IPS-15b (cell line): ENCODE measurements around the gene KLRB1.
A peak's percentile ranks its signal among the peaks of the same experiment; 100 is the strongest.
"Not testable (repeated sequence)": the region's sequence is repeated elsewhere in the genome, so short reads cannot be mapped to it uniquely, and the experiment has no call there.

ENCODE experiments used
- H3K27me3 ChIP-seq: one replicate; pipeline ENCODE4 v1.6.1; 2013; ENCODE audit warnings: low read length; ENCODE audit not compliant: control insufficient read depth, insufficient read depth
- H3K36me3 ChIP-seq: one replicate; pipeline ENCODE4 v1.6.1; 2013; ENCODE audit warnings: low read length; ENCODE audit not compliant: control insufficient read depth, insufficient read depth
- H3K4me1 ChIP-seq: one replicate; pipeline ENCODE4 v1.6.1; 2013; ENCODE audit warnings: mild to moderate bottlenecking, low read length; ENCODE audit not compliant: control insufficient read depth, insufficient read depth
- H3K4me3 ChIP-seq: one replicate; pipeline ENCODE4 v1.5.1; 2013; ENCODE audit warnings: low read depth, low read length
- H3K9ac ChIP-seq: one replicate; pipeline ENCODE4 v1.6.1; 2013; ENCODE audit warnings: low read depth, mild to moderate bottlenecking, low read length
- H3K9me3 ChIP-seq: one replicate; pipeline ENCODE4 v1.6.1; 2013; ENCODE audit warnings: mild to moderate bottlenecking, low read length; ENCODE audit not compliant: control insufficient read depth, insufficient read depth

The KLRB1 gene

GRCh38 chr12:9607716-9608115 lies at the start of gene KLRB1:
Gene KLRB1 (minus strand): TSS chr12:9607916. CDS start chr12:9607839, 77 bp downstream.
- Histone ChIP-seq H3K4me3 (no peak within 1 kb of the TSS), H3K4me1 (no peaks in the 10 kb centered on the region), H3K27me3 (no peaks in the 10 kb centered on the region), H3K36me3 (no peaks in the 10 kb centered on the region), H3K9me3 (peaks cover 5% of the 10 kb centered on the region), H3K9ac (no peak within 1 kb of the TSS)

- Histone ChIP-seq H3K4me1 (peaks cover 7% of the 10 kb centered on the region), H3K27me3 (no peaks in the 10 kb centered on the region), H3K9ac (no peak overlapping the region), H3K36me3 (peaks cover 3% of the 10 kb centered on the region), H3K9me3 (no peaks in the 10 kb centered on the region), H3K4me3 (no peak overlapping the region)
These were observed 43.6 kb upstream of the KLRB1 start for GRCh38 chr12:9651265-9651729.

- Histone ChIP-seq H3K4me1 (peaks cover 7% of the 10 kb centered on the region), H3K4me3 (peak overlapping the region; percentile 14), H3K9ac (no peak overlapping the region), H3K9me3 (no peaks in the 10 kb centered on the region), H3K36me3 (peaks cover 3% of the 10 kb centered on the region), H3K27me3 (no peaks in the 10 kb centered on the region)
These were observed 42.4 kb upstream of the KLRB1 start for GRCh38 chr12:9650151-9650576.

GRCh38 chr12:9649532-9649940 lies 41.8 kb upstream of the KLRB1 start:
- Histone ChIP-seq H3K4me1 (peaks cover 7% of the 10 kb centered on the region), H3K36me3 (no peaks in the 10 kb centered on the region), H3K9ac (no peak overlapping the region), H3K9me3 (no peaks in the 10 kb centered on the region), H3K4me3 (peak overlapping the region; percentile 87), H3K27me3 (no peaks in the 10 kb centered on the region)

- Histone ChIP-seq H3K36me3 (no peaks in the 10 kb centered on the region), H3K9me3 (no peaks in the 10 kb centered on the region), H3K27me3 (no peaks in the 10 kb centered on the region), H3K9ac (peak overlapping the region; percentile 87), H3K4me1 (peaks cover 7% of the 10 kb centered on the region), H3K4me3 (peak overlapping the region; percentile 87)
These were observed 41.2 kb upstream of the KLRB1 start for GRCh38 chr12:9648701-9649531.

- Histone ChIP-seq H3K4me1 (peaks cover 7% of the 10 kb centered on the region), H3K9ac (peak overlapping the region; percentile 87), H3K27me3 (no peaks in the 10 kb centered on the region)
These were observed 40.3 kb upstream of the KLRB1 start for GRCh38 chr12:9647825-9648700.

GRCh38 chr12:9646794-9647781 lies 39.4 kb upstream of the KLRB1 start:
- H3K4me1 ChIP-seq, result peaks cover 7% of the 10 kb centered on the region
- H3K9ac ChIP-seq, result peak overlapping the region; percentile 87
- no peaks in the 10 kb centered on the region for H3K9me3 ChIP-seq
- peak overlapping the region; percentile 87 for H3K4me3 ChIP-seq
- H3K36me3 ChIP-seq, result no peaks in the 10 kb centered on the region
- H3K27me3 ChIP-seq, result no peaks in the 10 kb centered on the region

More at GRCh38 chr12:9647825-9648700, 40.3 kb upstream of the KLRB1 start:
- Histone ChIP-seq H3K9me3 (no peaks in the 10 kb centered on the region), H3K4me3 (peak overlapping the region; percentile 87), H3K36me3 (no peaks in the 10 kb centered on the region)

GRCh38 chr12:9644985-9645551 lies 37.4 kb upstream of the KLRB1 start:
- not testable (repeated sequence) for H3K9ac ChIP-seq, H3K36me3 ChIP-seq, H3K9me3 ChIP-seq, H3K4me1 ChIP-seq, H3K27me3 ChIP-seq, H3K4me3 ChIP-seq

GRCh38 chr12:9643266-9643660 lies 35.5 kb upstream of the KLRB1 start:
- Histone ChIP-seq H3K9me3 (no peaks in the 10 kb centered on the region), H3K27me3 (no peaks in the 10 kb centered on the region), H3K36me3 (no peaks in the 10 kb centered on the region), H3K4me1 (no peaks in the 10 kb centered on the region), H3K9ac (no peak overlapping the region), H3K4me3 (no peak overlapping the region)

- no peaks in the 10 kb centered on the region for H3K4me1 ChIP-seq
- H3K27me3 ChIP-seq, result no peaks in the 10 kb centered on the region
- H3K9me3 ChIP-seq, result no peaks in the 10 kb centered on the region
- H3K9ac ChIP-seq, result no peak overlapping the region
- H3K4me3 ChIP-seq, result no peak overlapping the region
- no peaks in the 10 kb centered on the region for H3K36me3 ChIP-seq
These were observed 35.0 kb upstream of the KLRB1 start for GRCh38 chr12:9642606-9643265.
